Natural killer cell (primary cell): Measurements from ENCODE around the gene CALU. TPM values are rescaled to one million over a fixed set of nuclear protein-coding genes. Genes with fewer than 3 reads are reported as not detected.

Source experiments
- ATAC-seq, 3 donors: fragments of 150-1000 bp in 2 of 3; fragments of 200-7000 bp in 1 of 3; cut with Tn5 transposase; 1 replicate in 1 of 3; 2 replicates in 2 of 3; pipeline ENCODE4 v1.10.0; 2021; ENCODE audit warnings: mild to moderate bottlenecking in 2 of 3, moderate library complexity in 2 of 3
- DNase-seq, 2 donors: peaks; one replicate each; pipeline versions ENCODE4 v3.0.0 to v3.0.0-alpha.2; 2013 to 2021; ENCODE audit warnings: mixed read lengths in 1 of 2
- H3K27ac ChIP-seq: one replicate; pipeline ENCODE4 v1.5.1; 2013; ENCODE audit warnings: mild to moderate bottlenecking, low read length
- H3K27me3 ChIP-seq: one replicate; pipeline ENCODE4 v1.6.1; 2013; ENCODE audit warnings: low read length; ENCODE audit not compliant: control insufficient read depth, insufficient read depth
- H3K36me3 ChIP-seq: one replicate; pipeline ENCODE4 v1.6.1; 2013; ENCODE audit warnings: low read length; ENCODE audit not compliant: control insufficient read depth, insufficient read depth
- H3K4me1 ChIP-seq: one replicate; pipeline ENCODE4 v1.6.1; 2013; ENCODE audit warnings: low read length; ENCODE audit not compliant: control insufficient read depth, insufficient read depth
- H3K4me3 ChIP-seq: one replicate; pipeline ENCODE4 v1.5.1; 2013; ENCODE audit warnings: low read length
- H3K9me3 ChIP-seq: one replicate; pipeline ENCODE4 v1.6.1; 2013; ENCODE audit warnings: low read length; ENCODE audit not compliant: control insufficient read depth, insufficient read depth
- H3K27ac Mint-ChIP-seq, 2 donors: one replicate each; pipeline ENCODE4 v1.8.0; 2022; ENCODE audit warnings: mild to moderate bottlenecking in 2 of 2, mixed read lengths in 2 of 2, moderate library complexity in 1 of 2
- H3K27me3 Mint-ChIP-seq, 2 donors: one replicate each; pipeline ENCODE4 v1.8.0; 2022; ENCODE audit warnings: low read depth in 2 of 2, mixed read lengths in 2 of 2
- H3K36me3 Mint-ChIP-seq: one replicate; pipeline ENCODE4 v1.8.0; 2022; ENCODE audit warnings: mixed read lengths
- H3K4me1 Mint-ChIP-seq, 2 donors: one replicate each; pipeline ENCODE4 v1.8.0; 2022; ENCODE audit warnings: mixed read lengths in 2 of 2
- H3K4me3 Mint-ChIP-seq: one replicate; pipeline ENCODE4 v1.8.0; 2022; ENCODE audit warnings: mild to moderate bottlenecking, moderate library complexity, mixed read lengths
- H3K9me3 Mint-ChIP-seq, 2 donors: one replicate each; pipeline ENCODE4 v1.8.0; 2022; ENCODE audit warnings: mixed read lengths in 2 of 2
- WGBS: methylation state at CpG from one replicate; pipeline ENCODE4 v1.1.7; 2013; ENCODE audit warnings: missing lambda C conversion rate; ENCODE audit not compliant: insufficient coverage; 5-methylcytosine and 5-hydroxymethylcytosine counted together
- intact Hi-C: fragments of 100-400 bp; cut with micrococcal nuclease; formaldehyde crosslinking; loops from one replicate; pipeline ENCODE4 v1.14.2; 2022
- total RNA-seq, 4 donors: library from RNA; stranded (reverse); fragments of 120-200 nt in 1 of 4; gene quantifications; one replicate each; pipeline versions ENCODE4 v1.2.3 to v1.2.4, GENCODE V29; 2013 to 2022
- TF ChIP-seq, protein P1 (sequence below): fragments of 200-600 bp; IDR thresholded peaks from one replicate; pipeline ENCODE4 v1.8.0; 2022; ENCODE audit warnings: antibody characterized with exemption

CALU gene
- total RNA-seq, 3 donors from 2014 or later (not counting 1 experiment from before 2014, with no cell fraction given) = 25.9 to 31.7 (median 27.6) TPM

DNA sequence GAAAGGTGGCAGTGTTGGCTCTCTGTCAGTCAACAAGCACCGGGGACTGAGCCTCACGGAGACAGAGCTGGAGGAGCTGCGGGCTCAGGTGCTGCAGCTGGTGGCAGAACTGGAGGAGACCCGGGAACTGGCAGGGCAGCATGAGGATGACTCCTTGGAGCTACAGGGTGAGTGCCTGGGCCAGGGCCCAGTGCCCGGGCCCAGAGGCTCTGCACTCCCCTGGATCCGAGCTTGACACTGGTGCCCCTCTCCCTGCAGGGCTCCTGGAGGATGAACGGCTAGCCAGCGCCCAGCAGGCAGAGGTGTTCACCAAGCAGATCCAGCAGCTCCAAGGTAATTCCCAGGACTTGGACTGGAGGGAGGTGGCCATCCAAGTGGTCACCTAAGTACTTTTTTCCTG, 55.3 kb downstream of the CALU start:
- Mint-ChIP-seq H3K4me1 (peaks cover 3 to 14% of the 10 kb centered on the region in 2 donors), H3K27ac (no peak overlapping the region), H3K9me3 (no peaks in the 10 kb centered on the region), H3K4me3 (no peak overlapping the region), H3K27me3 (no peaks in the 10 kb centered on the region), H3K36me3 (no peaks in the 10 kb centered on the region)
- no peak overlapping the region for H3K4me3 ChIP-seq
- H3K27me3 ChIP-seq = no peaks in the 10 kb centered on the region
- DNase-seq (no peak), ATAC-seq (no peak)
- peaks cover 2% of the 10 kb centered on the region for H3K36me3 ChIP-seq
- H3K9me3 ChIP-seq = no peaks in the 10 kb centered on the region
- H3K4me1 ChIP-seq = peaks cover 18% of the 10 kb centered on the region
- WGBS = 94% methylated on average over 8 of the region's 8 CpGs
- TF ChIP-seq, protein P1, sequence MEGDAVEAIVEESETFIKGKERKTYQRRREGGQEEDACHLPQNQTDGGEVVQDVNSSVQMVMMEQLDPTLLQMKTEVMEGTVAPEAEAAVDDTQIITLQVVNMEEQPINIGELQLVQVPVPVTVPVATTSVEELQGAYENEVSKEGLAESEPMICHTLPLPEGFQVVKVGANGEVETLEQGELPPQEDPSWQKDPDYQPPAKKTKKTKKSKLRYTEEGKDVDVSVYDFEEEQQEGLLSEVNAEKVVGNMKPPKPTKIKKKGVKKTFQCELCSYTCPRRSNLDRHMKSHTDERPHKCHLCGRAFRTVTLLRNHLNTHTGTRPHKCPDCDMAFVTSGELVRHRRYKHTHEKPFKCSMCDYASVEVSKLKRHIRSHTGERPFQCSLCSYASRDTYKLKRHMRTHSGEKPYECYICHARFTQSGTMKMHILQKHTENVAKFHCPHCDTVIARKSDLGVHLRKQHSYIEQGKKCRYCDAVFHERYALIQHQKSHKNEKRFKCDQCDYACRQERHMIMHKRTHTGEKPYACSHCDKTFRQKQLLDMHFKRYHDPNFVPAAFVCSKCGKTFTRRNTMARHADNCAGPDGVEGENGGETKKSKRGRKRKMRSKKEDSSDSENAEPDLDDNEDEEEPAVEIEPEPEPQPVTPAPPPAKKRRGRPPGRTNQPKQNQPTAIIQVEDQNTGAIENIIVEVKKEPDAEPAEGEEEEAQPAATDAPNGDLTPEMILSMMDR = no peak
- no peak overlapping the region for H3K27ac ChIP-seq
- intact Hi-C loops = no loop called here

DNA sequence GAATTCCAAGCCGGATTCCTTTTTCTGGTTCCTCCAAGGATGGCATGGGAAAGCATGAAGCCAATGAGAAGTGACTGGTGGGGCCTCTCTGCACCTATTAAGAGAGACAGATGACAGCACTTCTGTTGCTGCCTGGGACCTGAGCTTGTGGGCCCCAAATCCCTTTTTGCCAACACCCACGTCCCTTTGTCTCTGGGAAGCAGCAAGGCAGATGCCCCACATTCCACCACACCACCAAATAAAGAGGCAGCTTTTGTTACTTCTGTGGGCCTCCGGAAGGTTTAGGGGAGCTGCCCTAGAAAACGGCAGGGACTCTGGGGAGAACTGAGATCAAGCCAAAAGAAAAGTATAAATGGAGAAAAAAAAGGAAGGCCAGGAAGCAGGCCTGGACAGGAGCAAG, 56.0 kb downstream of the CALU start:
- intact Hi-C loops = no loop called here
- WGBS = 95% methylated on average over 4 of the region's 4 CpGs

DNA sequence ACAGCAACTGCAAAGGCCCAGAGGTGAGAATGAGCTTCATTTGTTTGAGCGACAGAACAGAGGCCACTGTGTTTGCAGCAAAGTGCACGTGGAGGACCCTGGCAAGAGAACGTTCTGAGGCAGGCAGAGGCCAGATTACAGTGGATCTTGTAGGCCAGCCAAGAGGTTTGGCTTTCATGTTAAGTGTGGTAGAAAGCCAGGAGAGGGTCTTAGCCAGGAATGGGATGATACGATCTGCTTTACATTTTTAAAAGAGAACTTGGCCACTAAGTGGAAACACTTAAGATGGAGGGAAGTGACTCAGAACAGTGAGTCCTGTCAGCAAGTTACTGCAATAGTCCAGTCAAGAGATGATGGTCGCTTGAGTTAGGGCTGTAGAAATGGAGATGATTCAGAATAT, 57.2 kb downstream of the CALU start:
- Mint-ChIP-seq H3K9me3 (no peaks in the 10 kb centered on the region), H3K27ac (no peak overlapping the region), H3K27me3 (no peaks in the 10 kb centered on the region), H3K4me3 (no peak overlapping the region), H3K4me1 (peaks cover 0 to 7% of the 10 kb centered on the region in 2 donors), H3K36me3 (no peaks in the 10 kb centered on the region)
- DNase-seq = no peak
- Histone ChIP-seq H3K27ac (no peak overlapping the region), H3K4me3 (no peak overlapping the region), H3K27me3 (no peaks in the 10 kb centered on the region), H3K9me3 (no peaks in the 10 kb centered on the region), H3K36me3 (peaks cover 2% of the 10 kb centered on the region), H3K4me1 (peaks cover 11% of the 10 kb centered on the region)
- TF ChIP-seq, protein P1 = no peak
- WGBS = 97% methylated on average over 4 of the region's 5 CpGs
- ATAC-seq = no peak
- intact Hi-C loops = no loop called here

More for the DNA sequence above, 56.0 kb downstream of the CALU start:
- ATAC-seq (no peak), DNase-seq (no peak)
- Mint-ChIP-seq H3K27me3 (no peaks in the 10 kb centered on the region), H3K27ac (no peak overlapping the region), H3K36me3 (no peaks in the 10 kb centered on the region), H3K4me1 (peaks cover 3 to 12% of the 10 kb centered on the region in 2 donors), H3K4me3 (no peak overlapping the region), H3K9me3 (no peaks in the 10 kb centered on the region)
- H3K36me3 ChIP-seq = peaks cover 2% of the 10 kb centered on the region
- no peaks in the 10 kb centered on the region for H3K9me3 ChIP-seq
- TF ChIP-seq, protein P1 = no peak
- H3K27ac ChIP-seq = no peak overlapping the region
- H3K4me3 ChIP-seq = no peak overlapping the region
- H3K4me1 ChIP-seq = peaks cover 17% of the 10 kb centered on the region
- no peaks in the 10 kb centered on the region for H3K27me3 ChIP-seq

DNA sequence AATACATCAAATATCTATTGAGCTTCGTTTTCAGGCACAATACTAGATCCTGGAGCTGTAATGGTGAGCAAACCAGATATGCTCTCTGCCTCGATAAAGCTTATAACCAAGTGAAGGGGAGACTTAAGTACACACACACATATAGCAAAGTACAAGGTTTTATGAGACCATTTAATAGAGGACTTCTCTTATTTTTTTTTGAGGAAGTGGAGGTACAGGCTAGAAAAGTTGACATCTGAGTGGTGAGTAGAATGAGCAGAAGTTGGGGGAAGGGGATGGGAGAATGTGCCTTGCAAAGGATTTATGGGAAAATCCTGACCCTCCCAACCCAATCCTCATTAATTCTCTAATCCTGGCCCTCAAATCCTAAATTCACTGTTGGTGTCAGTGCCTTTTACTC, 60.3 kb downstream of the CALU start:
- Histone ChIP-seq H3K4me1 (no peaks in the 10 kb centered on the region), H3K36me3 (peaks cover 4% of the 10 kb centered on the region), H3K9me3 (no peaks in the 10 kb centered on the region), H3K4me3 (no peak overlapping the region), H3K27me3 (no peaks in the 10 kb centered on the region), H3K27ac (no peak overlapping the region)
- intact Hi-C loops = no loop called here
- Mint-ChIP-seq H3K4me3 (no peak overlapping the region), H3K9me3 (no peaks in the 10 kb centered on the region), H3K27me3 (no peaks in the 10 kb centered on the region), H3K4me1 (no peaks in the 10 kb centered on the region), H3K27ac (no peak overlapping the region), H3K36me3 (no peaks in the 10 kb centered on the region)
- DNase-seq (no peak), ATAC-seq (no peak)
- TF ChIP-seq, protein P1 = no peak
- WGBS = 62% methylated on average over 2 of the region's 2 CpGs
